Kidney (tissue), 14 donors: ENCODE data around the gene ACER1. TPM values are rescaled to one million over a fixed set of nuclear protein-coding genes. Genes with fewer than 3 reads are reported as not detected.

Source experiments
- DNase-seq, 5 donors: peaks; one replicate each; pipeline ENCODE4 v3.0.0-alpha.2; 2013 to 2020
- FAIRE-seq: peaks from 2 replicates; lab custom pipeline; 2012; peaks lifted over from hg19 to GRCh38; lab: Jason Lieb, UNC
- H3K27ac ChIP-seq, 2 donors: one replicate each; pipeline ENCODE4 v1.7.0; 2013; ENCODE audit warnings: low read depth in 2 of 2, low read length in 2 of 2, inconsistent platforms in 1 of 2
- H3K27me3 ChIP-seq: one replicate; pipeline ENCODE4 v1.7.1; 2013; ENCODE audit warnings: low read length, inconsistent platforms; ENCODE audit not compliant: control insufficient read depth, insufficient read depth
- H3K36me3 ChIP-seq, 3 donors: one replicate each; pipeline versions ENCODE4 v1.7.0 to v1.7.1; 2013; ENCODE audit warnings: low read length in 3 of 3, control low read depth in 1 of 3, inconsistent platforms in 1 of 3; ENCODE audit not compliant: insufficient read depth in 3 of 3, control insufficient read depth in 2 of 3
- H3K4me1 ChIP-seq, 3 donors: one replicate each; pipeline versions ENCODE4 v1.7.0 to v1.7.1; 2013; ENCODE audit warnings: low read length in 3 of 3, inconsistent platforms in 1 of 3, low read depth in 1 of 3; ENCODE audit not compliant: control insufficient read depth in 2 of 3, insufficient read depth in 2 of 3
- H3K4me3 ChIP-seq, 3 donors: one replicate each; pipeline versions ENCODE4 v1.7.0 to v1.8.1; 2013; ENCODE audit warnings: low read length in 3 of 3, control low read depth in 1 of 3, inconsistent platforms in 1 of 3
- H3K9ac ChIP-seq, 3 donors: one replicate each; pipeline versions ENCODE4 v1.7.0 to v1.7.1; 2013; ENCODE audit warnings: low read length in 3 of 3, control low read depth in 1 of 3, inconsistent platforms in 1 of 3
- H3K9me3 ChIP-seq, 3 donors: one replicate each; pipeline versions ENCODE4 v1.7.0 to v1.7.1; 2013; ENCODE audit warnings: low read length in 3 of 3, control low read depth in 1 of 3, inconsistent platforms in 1 of 3; ENCODE audit not compliant: control insufficient read depth in 2 of 3, insufficient read depth in 1 of 3
- CTCF ChIP-seq: IDR thresholded peaks from 3 replicates; pipeline ENCODE4 v1.5.1; 2012; ENCODE audit warnings: mild to moderate bottlenecking, moderate library complexity, borderline replicate concordance; ENCODE audit not compliant: insufficient read depth; ENCODE audit errors: extremely low read depth
- intact Hi-C: fragments of 100-400 bp; cut with DNase I; formaldehyde crosslinking; loops from one replicate; pipeline ENCODE4 v1.11.1; 2022
- polyA plus RNA-seq: library from polyadenylated mRNA; stranded (reverse); fragments of 350-450 nt; fragmentation: Illumina TruSeq; extraction: RNeasy Lipid Tissue Mini Kit (QIAGEN cat#74804); gene quantifications from one replicate; pipeline ENCODE4 v1.2.3, GENCODE V29; 2014; ENCODE audit warnings: low read depth, low replicate concordance; ENCODE audit not compliant: insufficient read depth
- total RNA-seq: library from RNA; stranded (reverse); fragmentation: NEBNext Ultra II Directional; extraction: Animal tissue kit (Norgen Biotek cat#: 25700); gene quantifications from one replicate; pipeline ENCODE4 v1.2.1, GENCODE V29; 2021
- donor health status: control.
- donor health status: control.
- donor health status: control.
- donor health status: control.
- donor health status: control.
- donor health status: DM: yes; HTN: yes; CAD: no.
- donor health status: Normal renal cell carcinoma (clear cell type).

Gene ACER1
- total and polyA plus RNA-seq, 2 donors from 2014 or later: not detected

GRCh38 chr19:6376512-6377190 is 43.2 kb upstream of the ACER1 start:
- DNase-seq (peak in 3 of 5 donors; percentile 49 to 82 (median 54)), FAIRE-seq (no peak)
- no peak for TF ChIP-seq CTCF
- no peaks in the 10 kb centered on the region for H3K9me3 ChIP-seq
- no peak overlapping the region for H3K27ac ChIP-seq
- H3K4me3 ChIP-seq: no peak overlapping the region
- peaks cover 10 to 19% (median 10%) of the 10 kb centered on the region in 3 donors for H3K36me3 ChIP-seq
- H3K9ac ChIP-seq: no peak overlapping the region
- H3K4me1 ChIP-seq: peaks cover 0 to 8% (median 0%) of the 10 kb centered on the region in 3 donors
- intact Hi-C loops: no loop called here
- no peaks in the 10 kb centered on the region for H3K27me3 ChIP-seq

GRCh38 chr19:6375411-6376010 is 42.1 kb upstream of the ACER1 start, which contains the start of gene PSPN:
TSS of gene PSPN (minus strand) at chr19:6375933. CDS start at chr19:6375849, 84 bp downstream.
- Histone ChIP-seq H3K4me1 (peaks cover 0 to 8% (median 0%) of the 10 kb centered on the region in 3 donors), H3K4me3 (no peak within 1 kb of the TSS), H3K27ac (no peak within 1 kb of the TSS), H3K9ac (no peak within 1 kb of the TSS), H3K27me3 (no peaks in the 10 kb centered on the region), H3K36me3 (peaks cover 9 to 10% (median 10%) of the 10 kb centered on the region in 3 donors), H3K9me3 (no peaks in the 10 kb centered on the region)
- DNase-seq (peak in 1 of 5 donors; percentile 81), FAIRE-seq (no peak)
- TF ChIP-seq CTCF: no peak
- intact Hi-C loops: no loop called here

- Histone ChIP-seq H3K9me3 (no peaks in the 10 kb centered on the region), H3K9ac (no peak overlapping the region), H3K4me3 (no peak overlapping the region), H3K36me3 (peaks cover 3 to 4% (median 4%) of the 10 kb centered on the region in 3 donors), H3K27ac (no peak overlapping the region), H3K4me1 (peaks cover 0 to 8% (median 0%) of the 10 kb centered on the region in 3 donors), H3K27me3 (no peaks in the 10 kb centered on the region)
- intact Hi-C loops: no loop called here
- FAIRE-seq (no peak), DNase-seq (no peak)
- TF ChIP-seq CTCF: no peak
Observed at GRCh38 chr19:6374711-6375410, 41.4 kb upstream of the ACER1 start.
